Subcutaneous adipose tissue (tissue), 4 donors: ENCODE data around the gene DYDC2. TPM values are rescaled to one million over a fixed set of nuclear protein-coding genes. Genes with fewer than 3 reads are reported as not detected.

Experiments used
- total RNA-seq, 4 donors: library from RNA; depleted of rRNA; stranded (reverse); fragments of >200 nt; gene quantifications; one replicate each; pipeline ENCODE4 v1.1.0, GENCODE V29; 2016
- TF ChIP-seq, protein P1 (sequence below): fragments of 450-650 bp; IDR thresholded peaks from one replicate; pipeline ENCODE4 v1.5.1; 2016; ENCODE audit warnings: low read depth, mild to moderate bottlenecking, control low read depth, antibody characterized with exemption, moderate library complexity

DYDC2 gene
- total RNA-seq, 4 donors from 2014 or later = not detected

DNA sequence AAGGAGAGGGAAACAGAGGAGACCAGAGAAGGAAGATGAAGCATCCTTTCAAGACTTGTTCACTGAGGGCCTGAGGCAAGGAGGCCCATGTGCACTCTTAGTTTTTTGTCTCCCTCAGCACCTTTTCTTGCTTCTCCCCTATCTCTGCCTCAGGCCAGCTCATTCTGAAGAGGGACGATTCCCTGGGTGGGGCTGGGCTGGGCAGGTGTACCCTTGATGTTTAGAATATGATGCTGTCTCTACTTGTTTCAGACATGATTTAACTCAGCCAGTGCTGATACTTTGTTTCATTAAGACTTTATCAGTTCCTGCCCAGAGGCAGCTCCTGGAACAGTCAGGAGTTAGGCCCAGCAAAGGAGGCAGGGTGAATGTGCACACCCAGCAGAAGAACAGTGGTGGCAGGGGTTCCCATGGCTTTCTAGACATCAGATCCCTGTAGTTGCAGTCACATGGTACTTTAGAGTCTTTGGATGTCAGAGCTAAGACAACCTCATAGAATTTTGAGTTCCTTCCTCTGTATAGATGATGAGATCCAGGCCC, 55.2 kb downstream of the DYDC2 start:
- TF ChIP-seq, protein P1, sequence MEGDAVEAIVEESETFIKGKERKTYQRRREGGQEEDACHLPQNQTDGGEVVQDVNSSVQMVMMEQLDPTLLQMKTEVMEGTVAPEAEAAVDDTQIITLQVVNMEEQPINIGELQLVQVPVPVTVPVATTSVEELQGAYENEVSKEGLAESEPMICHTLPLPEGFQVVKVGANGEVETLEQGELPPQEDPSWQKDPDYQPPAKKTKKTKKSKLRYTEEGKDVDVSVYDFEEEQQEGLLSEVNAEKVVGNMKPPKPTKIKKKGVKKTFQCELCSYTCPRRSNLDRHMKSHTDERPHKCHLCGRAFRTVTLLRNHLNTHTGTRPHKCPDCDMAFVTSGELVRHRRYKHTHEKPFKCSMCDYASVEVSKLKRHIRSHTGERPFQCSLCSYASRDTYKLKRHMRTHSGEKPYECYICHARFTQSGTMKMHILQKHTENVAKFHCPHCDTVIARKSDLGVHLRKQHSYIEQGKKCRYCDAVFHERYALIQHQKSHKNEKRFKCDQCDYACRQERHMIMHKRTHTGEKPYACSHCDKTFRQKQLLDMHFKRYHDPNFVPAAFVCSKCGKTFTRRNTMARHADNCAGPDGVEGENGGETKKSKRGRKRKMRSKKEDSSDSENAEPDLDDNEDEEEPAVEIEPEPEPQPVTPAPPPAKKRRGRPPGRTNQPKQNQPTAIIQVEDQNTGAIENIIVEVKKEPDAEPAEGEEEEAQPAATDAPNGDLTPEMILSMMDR = no peak

DNA sequence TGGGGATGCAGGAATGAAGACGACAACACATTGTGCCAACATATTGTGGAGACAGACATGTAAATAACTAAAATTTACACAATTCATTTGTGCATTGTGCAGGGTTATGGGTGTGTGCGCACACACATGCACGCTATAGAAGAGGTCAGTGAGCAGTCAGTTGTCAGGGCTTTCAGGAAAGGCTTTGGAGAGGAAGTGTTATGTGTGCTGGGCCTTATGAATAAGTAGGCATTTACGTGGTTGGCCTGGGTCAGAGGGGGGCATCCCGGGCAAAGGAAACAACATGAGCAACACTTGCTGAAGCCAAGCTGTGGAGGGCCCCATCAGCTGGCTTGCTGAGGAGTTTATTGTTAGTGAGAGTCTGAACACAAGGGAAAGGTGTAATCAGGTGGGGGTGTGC, 55.9 kb downstream of the DYDC2 start:
- TF ChIP-seq, protein P1 = no peak

DNA sequence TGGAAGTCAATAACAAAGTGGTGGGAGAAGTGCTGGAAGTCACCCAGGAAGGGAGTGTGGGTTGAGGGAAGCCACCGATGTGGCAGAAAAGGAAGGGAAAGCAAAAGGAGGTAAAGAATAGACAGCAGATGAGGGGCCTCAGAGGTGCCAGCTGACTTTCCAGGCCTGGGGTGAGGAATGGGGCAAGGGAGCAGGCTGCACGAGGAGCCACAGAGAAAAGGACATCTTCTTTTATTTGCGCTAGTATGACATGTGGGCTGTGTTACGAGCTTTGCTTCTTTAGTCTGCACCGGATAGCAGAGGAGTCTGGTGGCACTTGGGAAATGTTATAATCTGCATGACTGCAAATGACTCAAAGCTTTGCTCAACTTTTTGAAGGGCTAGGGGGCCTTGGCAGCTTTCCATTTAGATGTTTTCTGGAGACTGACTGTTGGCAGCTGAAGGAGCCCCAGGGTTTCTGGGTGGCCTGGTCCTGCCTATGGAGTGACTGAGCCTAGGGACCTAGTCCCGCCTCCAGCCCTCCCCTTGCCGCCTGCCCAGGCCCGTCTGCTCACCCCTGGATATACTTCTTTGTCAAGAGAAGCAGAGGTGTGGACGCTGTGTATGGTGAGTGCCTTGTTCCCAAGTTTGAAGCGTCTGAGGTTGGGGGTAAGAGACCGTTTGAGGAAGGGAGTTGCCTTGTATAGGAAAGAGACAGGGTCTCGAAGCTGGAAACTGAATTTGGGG, 56.9 kb downstream of the DYDC2 start:
- TF ChIP-seq, protein P1 = no peak

DNA sequence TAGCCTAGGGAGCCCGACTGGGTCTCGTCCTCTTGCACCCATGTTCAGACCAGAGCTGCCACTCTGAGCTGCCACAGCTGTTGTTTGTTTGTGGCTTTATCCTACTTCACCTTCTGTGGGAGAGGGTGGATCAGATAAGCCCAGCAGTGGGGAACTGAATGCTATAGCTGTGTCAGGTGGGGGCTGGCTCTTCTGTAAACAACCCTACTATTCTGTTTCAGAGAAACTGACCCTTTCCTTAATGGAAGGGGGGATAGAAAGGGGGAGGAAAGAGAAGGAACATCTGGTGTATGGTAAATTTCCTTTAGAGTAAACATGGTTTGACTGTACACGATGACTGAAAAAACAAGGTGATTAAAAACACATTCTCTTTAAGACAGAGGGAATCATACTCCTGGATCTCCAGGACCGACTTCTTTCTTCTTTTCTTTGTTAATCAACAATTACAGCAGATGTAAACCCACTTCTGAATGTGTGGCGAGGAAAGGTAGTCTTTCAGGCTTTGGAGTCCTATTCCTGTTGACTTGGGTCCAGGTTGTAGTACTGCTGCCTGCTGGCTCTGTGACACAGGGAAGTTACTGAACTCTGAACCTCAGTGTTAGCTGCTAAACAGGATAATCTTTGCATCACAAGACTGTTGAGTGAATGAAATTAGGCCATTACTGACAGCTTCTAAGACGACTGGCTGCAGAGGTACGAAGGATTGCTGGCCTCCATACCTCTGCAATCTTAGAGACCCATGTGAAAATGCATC, 57.7 kb downstream of the DYDC2 start:
- TF ChIP-seq, protein P1 = no peak

DNA sequence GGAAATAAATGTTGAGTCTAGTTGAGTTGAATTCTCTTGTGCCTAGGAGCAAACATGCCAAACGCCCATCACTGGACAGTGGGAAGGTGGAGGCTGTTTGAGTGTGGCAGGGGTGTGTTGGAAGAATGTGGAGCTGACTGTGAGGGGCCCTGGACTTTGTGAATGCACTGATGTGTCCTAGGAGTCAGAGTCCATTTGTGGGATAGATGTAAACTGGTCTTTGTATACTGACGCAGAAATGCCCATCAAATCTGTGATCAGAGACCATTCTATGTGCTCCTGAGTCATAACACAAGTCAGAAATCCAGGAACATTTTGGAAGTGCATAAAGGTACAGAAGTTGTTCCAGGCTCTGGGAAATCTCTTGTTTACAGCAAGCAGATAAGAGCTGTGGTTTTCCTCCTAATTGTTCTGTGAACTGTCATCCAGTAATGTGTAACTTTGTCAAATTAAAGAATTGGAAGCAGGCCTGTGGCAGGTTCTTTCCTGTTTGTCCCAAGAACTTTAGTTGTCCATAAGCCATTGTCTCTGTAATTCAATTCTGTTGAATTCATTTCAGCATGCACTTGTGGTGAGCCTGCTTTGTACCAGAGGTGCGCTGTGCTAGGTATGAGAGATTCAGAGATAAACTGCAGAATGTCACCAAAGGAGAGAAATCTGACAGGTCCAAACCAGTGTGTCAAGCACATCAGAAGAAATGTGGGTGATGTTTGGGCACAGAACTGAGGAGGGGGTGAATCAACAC, 59.3 kb downstream of the DYDC2 start:
- TF ChIP-seq, protein P1 = no peak

DNA sequence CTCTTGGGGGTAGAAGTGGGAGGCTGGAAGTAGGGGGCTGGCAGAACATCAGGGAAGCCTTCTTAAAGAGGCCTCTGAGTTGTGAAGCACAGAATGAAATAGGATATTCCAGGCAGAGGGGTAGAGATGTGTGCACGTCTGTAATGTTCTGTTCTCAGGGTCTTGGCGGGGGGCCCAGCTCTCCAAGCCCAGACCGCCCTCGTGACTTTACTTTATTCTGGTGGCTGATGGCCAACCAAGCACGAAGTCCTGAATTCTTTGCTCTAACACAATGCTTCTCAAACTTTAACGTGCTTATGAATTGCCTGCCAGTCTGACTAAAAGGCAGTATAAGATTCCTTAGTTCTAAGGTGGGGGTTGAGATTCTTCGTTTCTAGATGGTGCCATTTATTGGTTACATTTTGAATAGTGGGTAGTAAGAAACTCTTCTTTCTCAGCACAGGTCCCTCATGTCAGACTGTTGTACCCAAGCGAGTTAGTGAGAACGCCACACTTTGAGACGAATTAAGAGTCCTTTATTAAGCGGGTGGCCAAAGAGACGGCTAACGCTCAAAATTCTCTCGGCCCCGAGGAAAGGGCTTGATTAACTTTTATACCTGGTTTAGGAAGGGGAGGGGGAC, 60.0 kb downstream of the DYDC2 start:
- TF ChIP-seq, protein P1 = no peak

Other genes starting within 250 kb of the DYDC2 start
- 10 to 100 TPM; 27.0 to 62.8 (median 49.9) TPM for gene PLAC9, start 224.1 kb upstream of the DYDC2 start, total RNA-seq
- 100 to 1,000 TPM; 119 to 171 (median 140) TPM for gene ANXA11, start 151.2 kb upstream of the DYDC2 start, total RNA-seq
- gene MAT1A, start 67.1 kb upstream of the DYDC2 start, total RNA-seq = not detected
- gene DYDC1, start within 50 bp of the DYDC2 start, total RNA-seq = not detected
- 100 to 1,000 TPM; 254 to 775 (median 498) TPM for gene PRXL2A, start 51.8 kb downstream of the DYDC2 start, total RNA-seq
- gene TSPAN14, start 97.5 kb downstream of the DYDC2 start, total RNA-seq = 100 to 1,000 TPM in 1 of 4 donors, 10 to 100 TPM in 3; 56.1 to 105 (median 83.1) TPM
- under 1 TPM in 2 of 4 donors, not detected in 2; 0.34 to 0.49 TPM for gene SH2D4B, start 181.1 kb downstream of the DYDC2 start, total RNA-seq